MM.1S (cell line): ENCODE results near the gene FBLL1.

Experiments
- EZH2phosphoT487 ChIP-seq: fragments of 300-600 bp; sonication (generic); IDR thresholded peaks from 2 replicates; pipeline ENCODE4 v1.6.1; 2018; ENCODE audit warnings: antibody characterized with exemption, low read length
- TF ChIP-seq, protein P1 (sequence below): fragments of 300-600 bp; sonication (generic); IDR thresholded peaks from 2 replicates; pipeline ENCODE4 v1.5.1; 2016; ENCODE audit warnings: antibody characterized with exemption, low read length, mixed read lengths

DNA sequence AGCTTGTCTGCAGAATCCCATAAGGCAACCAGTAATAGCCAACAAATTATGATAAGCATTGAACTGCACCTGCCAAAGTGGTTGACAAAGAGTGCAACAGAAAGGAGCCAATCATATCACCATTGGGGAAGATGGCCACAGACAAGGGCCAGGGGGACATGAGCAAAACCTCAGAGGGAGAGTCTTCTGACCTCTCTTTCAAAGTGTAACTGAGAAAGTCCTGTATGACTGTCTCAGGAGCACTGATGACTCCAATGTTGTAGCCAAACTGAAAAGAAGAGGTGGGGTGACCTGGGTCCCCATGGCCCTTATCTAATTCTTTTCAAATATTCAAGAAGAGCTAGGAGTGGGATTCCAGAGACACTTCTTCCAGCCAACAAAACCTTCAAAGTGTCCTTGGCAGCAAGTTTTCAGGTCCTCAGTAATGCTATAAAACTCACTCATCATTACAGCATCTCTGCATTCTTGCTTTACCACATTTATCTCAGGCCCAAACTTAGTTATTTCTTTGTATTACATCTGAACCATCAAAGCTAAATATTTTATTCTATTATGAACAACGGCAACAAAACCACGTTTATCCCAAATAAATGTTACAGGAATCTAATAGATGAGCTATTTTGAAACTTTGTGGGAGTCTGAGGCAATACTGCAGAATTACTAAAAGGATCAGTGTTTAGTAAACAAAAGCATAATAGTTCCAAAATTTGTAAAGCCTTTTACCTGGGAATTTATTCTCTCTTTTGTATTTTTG lies 24.4 kb downstream of the FBLL1 start:
- no peak for TF ChIP-seq EZH2phosphoT487
- TF ChIP-seq, protein P1, sequence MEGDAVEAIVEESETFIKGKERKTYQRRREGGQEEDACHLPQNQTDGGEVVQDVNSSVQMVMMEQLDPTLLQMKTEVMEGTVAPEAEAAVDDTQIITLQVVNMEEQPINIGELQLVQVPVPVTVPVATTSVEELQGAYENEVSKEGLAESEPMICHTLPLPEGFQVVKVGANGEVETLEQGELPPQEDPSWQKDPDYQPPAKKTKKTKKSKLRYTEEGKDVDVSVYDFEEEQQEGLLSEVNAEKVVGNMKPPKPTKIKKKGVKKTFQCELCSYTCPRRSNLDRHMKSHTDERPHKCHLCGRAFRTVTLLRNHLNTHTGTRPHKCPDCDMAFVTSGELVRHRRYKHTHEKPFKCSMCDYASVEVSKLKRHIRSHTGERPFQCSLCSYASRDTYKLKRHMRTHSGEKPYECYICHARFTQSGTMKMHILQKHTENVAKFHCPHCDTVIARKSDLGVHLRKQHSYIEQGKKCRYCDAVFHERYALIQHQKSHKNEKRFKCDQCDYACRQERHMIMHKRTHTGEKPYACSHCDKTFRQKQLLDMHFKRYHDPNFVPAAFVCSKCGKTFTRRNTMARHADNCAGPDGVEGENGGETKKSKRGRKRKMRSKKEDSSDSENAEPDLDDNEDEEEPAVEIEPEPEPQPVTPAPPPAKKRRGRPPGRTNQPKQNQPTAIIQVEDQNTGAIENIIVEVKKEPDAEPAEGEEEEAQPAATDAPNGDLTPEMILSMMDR = no peak
